ENCODE results near the gene HDAC10.
"Not testable (repeated sequence)": the region's sequence is repeated elsewhere in the genome, so short reads cannot be mapped to it uniquely, and the experiment has no call there.

Gene HDAC10

DNA sequence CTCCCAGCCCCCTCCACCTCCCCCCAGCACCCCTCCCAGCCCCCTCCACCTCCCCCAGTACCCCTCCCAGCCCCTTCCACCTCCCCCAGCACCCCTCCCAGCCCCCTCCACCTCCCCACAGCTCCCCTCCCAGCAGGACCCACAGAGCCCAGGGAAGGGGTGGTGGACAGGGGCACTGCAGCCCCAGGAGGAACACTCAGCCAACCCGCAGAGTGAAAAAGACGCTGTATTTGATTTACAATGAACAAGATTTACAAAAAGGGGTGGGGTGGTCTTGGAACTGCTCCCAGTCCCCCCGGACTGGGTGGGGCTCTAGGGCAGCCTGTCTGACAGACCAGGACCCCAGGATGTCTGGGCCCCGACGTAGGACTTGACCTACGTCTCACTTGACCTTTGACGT, 23.7 kb upstream of the HDAC10 start:
- H3K4me3 ChIP-seq (ENCODE audit: low read length): no peak overlapping the region
- TF ChIP-seq, protein P1, sequence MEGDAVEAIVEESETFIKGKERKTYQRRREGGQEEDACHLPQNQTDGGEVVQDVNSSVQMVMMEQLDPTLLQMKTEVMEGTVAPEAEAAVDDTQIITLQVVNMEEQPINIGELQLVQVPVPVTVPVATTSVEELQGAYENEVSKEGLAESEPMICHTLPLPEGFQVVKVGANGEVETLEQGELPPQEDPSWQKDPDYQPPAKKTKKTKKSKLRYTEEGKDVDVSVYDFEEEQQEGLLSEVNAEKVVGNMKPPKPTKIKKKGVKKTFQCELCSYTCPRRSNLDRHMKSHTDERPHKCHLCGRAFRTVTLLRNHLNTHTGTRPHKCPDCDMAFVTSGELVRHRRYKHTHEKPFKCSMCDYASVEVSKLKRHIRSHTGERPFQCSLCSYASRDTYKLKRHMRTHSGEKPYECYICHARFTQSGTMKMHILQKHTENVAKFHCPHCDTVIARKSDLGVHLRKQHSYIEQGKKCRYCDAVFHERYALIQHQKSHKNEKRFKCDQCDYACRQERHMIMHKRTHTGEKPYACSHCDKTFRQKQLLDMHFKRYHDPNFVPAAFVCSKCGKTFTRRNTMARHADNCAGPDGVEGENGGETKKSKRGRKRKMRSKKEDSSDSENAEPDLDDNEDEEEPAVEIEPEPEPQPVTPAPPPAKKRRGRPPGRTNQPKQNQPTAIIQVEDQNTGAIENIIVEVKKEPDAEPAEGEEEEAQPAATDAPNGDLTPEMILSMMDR (IDR thresholded peaks at IDR 0.05; ENCODE audit: insufficient read depth, low read depth, low read length, missing control alignments): no peak
- DNase-seq (ENCODE audit: low read depth): no peak

DNA sequence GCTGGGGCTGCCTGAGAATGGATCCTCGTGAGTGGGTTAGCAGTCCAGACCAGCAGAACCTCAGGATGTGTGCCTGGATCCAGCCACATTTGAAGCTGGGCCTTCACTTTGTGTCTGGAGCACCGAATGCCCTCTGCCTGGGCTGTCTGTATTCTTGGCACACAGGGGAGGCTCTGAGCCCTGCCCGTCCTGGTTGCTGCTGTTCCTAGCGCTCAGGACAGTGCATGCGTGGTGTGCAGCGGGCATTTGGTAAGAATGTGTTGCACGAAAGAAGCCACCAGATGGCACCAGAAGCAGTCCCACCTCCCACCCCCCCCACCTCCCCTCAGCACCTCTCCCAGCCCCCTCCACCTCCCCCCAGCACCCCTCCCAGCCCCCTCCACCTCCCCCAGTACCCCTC, 23.2 kb upstream of the HDAC10 start:
- peak; percentile 65 for DNase-seq (ENCODE audit: low read depth)
- H3K4me3 ChIP-seq (ENCODE audit: low read length): no peak overlapping the region
- TF ChIP-seq, protein P1 (IDR thresholded peaks at IDR 0.05; ENCODE audit: insufficient read depth, low read depth, low read length, missing control alignments): peak; percentile 42

DNA sequence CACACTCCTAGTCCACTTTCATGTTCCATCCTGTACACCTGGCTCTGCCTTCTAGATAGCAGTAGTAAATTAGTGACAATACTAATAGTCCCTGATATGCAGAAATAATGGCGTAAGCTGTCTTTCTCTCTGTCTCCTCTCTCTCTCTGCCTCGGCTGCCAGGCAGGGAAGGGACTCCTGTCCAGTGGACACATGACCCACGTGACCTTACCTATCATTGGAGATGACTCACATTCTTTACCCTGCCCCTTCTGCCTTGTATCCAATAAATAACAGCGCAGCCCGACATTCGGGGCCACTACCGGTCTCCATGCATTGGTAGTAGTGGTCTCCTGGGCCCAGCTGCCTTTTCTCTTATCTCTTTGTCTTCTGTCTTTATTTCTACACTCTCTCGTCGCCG, 22.7 kb upstream of the HDAC10 start:
- not testable (repeated sequence) for H3K4me3 ChIP-seq (ENCODE audit: low read length); DNase-seq (ENCODE audit: low read depth)

DNA sequence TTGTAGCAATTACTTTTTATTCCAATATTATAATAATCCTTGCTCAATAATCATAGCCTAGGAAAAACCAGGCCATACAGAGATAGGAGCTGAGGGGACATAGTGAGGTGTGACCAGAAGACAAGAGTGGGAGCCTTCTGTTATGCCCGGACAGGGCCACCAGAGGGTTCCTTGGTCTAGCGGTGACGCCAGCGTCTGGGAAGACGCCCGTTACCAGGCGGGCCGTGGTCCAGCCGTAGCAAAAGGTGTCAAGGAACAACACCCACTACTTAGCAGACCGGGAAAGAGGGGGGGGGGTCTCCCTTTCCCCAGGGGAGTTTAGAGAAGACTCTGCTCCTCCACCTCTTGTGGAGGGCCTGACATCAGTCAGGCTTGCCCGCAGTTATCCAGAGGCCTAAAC, 22.3 kb upstream of the HDAC10 start:
- H3K4me3 ChIP-seq (ENCODE audit: low read length): not testable (repeated sequence)

DNA sequence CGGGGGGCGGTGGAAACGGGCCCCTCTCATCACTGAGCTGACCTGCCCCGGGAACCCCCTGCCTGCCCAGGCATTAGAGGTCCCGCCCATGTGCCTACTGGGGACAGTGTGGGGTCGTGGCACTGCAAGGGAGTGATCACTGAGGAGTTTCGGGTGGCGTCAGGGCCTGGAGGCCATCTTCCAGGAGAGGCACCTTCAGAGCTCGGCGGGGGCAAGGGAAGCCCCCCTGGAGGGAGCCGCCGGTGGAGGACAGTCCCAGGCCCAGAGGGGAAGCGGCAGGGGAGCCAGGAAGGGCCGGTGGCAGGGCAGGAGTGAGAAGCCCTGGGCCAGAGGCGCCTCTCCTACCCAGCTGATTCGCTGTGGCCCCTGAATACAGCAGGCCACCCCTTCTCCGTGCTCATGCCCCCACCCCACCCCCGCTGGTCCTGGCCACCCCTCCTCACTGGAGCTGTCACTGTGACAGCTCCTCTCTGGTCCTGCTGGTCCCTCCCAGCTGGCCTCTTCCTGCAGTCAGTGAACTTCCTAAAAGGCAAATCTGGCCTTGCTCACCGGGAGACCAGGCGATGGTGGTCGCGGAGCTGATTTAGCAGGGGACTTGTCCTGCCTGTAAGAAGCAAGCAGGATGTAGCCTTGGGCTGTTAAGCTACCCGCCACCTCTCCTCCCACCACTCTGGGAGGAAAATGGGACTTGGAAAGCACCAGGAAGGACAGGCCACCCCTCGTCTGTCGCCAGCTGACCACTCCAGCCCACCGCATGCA, 21.2 kb upstream of the HDAC10 start:
- TF ChIP-seq, protein P1 (IDR thresholded peaks at IDR 0.05; ENCODE audit: insufficient read depth, low read depth, low read length, missing control alignments): no peak
- DNase-seq (ENCODE audit: low read depth): no peak
- no peak overlapping the region for H3K4me3 ChIP-seq (ENCODE audit: low read length)

More for the DNA sequence above, 22.3 kb upstream of the HDAC10 start:
- DNase-seq (ENCODE audit: low read depth): not testable (repeated sequence)

DNA sequence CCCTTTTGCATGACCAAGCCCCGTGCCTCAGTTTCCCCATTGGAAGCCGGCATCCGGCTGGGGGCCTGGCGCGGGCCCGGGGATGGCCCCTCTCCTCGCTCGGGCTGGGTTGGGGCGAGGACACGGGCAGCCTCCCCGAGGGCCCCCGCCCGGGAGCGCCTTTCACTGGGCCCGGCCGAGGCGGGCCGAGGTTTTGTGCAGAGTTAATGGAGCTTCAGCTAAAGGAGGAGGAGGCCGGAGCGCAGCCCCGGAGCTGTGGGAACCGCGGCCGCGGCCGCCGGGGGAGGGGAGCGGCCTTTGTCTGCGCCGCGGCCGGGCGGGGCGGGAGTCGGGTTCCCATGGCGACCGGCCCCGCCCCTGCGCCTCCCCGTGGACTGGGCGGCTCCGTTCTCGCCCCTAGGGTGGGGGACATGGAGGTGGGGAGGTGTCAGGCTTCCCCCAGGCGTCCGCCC, 20.5 kb upstream of the HDAC10 start:
- peak; percentile 73 for DNase-seq (ENCODE audit: low read depth)
- TF ChIP-seq, protein P1 (IDR thresholded peaks at IDR 0.05; ENCODE audit: insufficient read depth, low read depth, low read length, missing control alignments): no peak
- H3K4me3 ChIP-seq (ENCODE audit: low read length): peak overlapping the region; percentile 45

DNA sequence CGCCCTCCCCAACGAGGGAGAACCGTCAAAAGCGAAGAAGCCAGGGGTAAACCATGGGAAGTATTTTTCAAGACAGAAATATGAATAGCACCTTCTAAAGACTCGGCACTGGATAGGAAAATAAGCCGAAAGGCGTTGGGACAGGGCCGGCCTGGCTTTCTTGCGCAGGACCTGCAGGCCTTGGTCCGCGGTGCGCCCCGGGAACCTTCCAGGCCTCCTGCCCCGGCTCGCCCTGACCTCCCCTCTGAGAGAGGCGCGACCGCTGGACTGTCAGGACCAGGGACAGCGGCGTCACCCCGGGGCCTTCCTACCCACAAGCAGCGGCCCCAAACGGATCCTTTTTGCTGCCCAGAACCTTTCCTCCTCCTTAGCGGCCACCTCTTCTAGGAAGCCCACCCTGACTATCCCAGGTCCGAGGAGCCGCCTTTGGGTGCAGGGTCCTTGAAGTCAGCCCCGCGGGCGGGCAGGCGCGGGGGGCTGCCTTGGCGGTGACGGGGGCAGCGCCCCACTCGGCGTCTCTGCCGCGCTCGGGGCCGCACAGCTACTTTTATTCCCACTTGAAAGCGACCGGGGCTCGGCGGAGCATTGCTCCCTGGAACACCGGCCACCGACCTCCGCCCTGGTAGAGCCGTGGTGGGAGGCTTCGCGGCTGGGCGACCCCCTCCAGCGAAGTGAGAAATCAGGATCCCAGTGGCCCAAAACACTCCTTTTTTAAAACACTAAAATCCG, 19.8 kb upstream of the HDAC10 start:
- TF ChIP-seq, protein P1 (IDR thresholded peaks at IDR 0.05; ENCODE audit: insufficient read depth, low read depth, low read length, missing control alignments): no peak
- DNase-seq (ENCODE audit: low read depth): peak; percentile 72
- peak overlapping the region; percentile 45 for H3K4me3 ChIP-seq (ENCODE audit: low read length)
